WTC11 (cell line): ENCODE measurements around the gene PCIF1. TPM values are rescaled to one million over a fixed set of nuclear protein-coding genes. Genes with fewer than 3 reads are reported as not detected.

Source experiments
- ELF4 ChIP-seq: sonication (generic); formaldehyde crosslinking; IDR thresholded peaks from 2 replicates; pipeline ENCODE4 v1.8.1; 2022; ENCODE audit warnings: low read depth, mild to moderate bottlenecking, moderate library complexity, missing genetic modification reagents
- ETV6 ChIP-seq: sonication (generic); formaldehyde crosslinking; IDR thresholded peaks from 2 replicates; pipeline ENCODE4 v1.8.1; 2022; ENCODE audit warnings: mild to moderate bottlenecking, missing genetic modification reagents
- GRHL2 ChIP-seq: fragments of 250-450 bp; sonication (Bioruptor Pico); IDR thresholded peaks from 2 replicates; pipeline ENCODE4 v1.8.0; 2022; ENCODE audit warnings: mild to moderate bottlenecking, moderate library complexity; ENCODE audit not compliant: insufficient replicate concordance, severe bottlenecking
- ZNF219 ChIP-seq: sonication (generic); formaldehyde crosslinking; IDR thresholded peaks from 2 replicates; pipeline ENCODE4 v1.8.0; 2023; ENCODE audit warnings: missing genetic modification reagents, mild to moderate bottlenecking, borderline replicate concordance
- ZNF317 ChIP-seq: sonication (generic); formaldehyde crosslinking; IDR thresholded peaks from 2 replicates; pipeline ENCODE4 v1.8.1; 2023; ENCODE audit warnings: low read depth, mild to moderate bottlenecking, moderate library complexity, missing genetic modification reagents, borderline replicate concordance
- total RNA-seq: library from RNA; stranded (reverse); gene quantifications from 3 replicates; pipeline ENCODE4 v1.2.3, GENCODE V29; 2021
- TF ChIP-seq, protein P1 (sequence below): sonication (generic); formaldehyde crosslinking; IDR thresholded peaks from 2 replicates; pipeline ENCODE4 v1.8.1; 2023; ENCODE audit warnings: mild to moderate bottlenecking, moderate library complexity, missing genetic modification reagents
- TF ChIP-seq, protein P2 (sequence below): sonication (generic); formaldehyde crosslinking; IDR thresholded peaks from 2 replicates; pipeline ENCODE4 v1.8.0; 2023; ENCODE audit warnings: missing genetic modification reagents, mild to moderate bottlenecking, borderline replicate concordance
- TF ChIP-seq, protein P3 (sequence below): sonication (generic); formaldehyde crosslinking; IDR thresholded peaks from 2 replicates; pipeline ENCODE4 v1.8.0; 2022; ENCODE audit warnings: mild to moderate bottlenecking, missing genetic modification reagents
- TF ChIP-seq, protein P4 (sequence below): fragments of 200-600 bp; IDR thresholded peaks from 2 replicates; pipeline ENCODE4 v1.8.0; 2022; ENCODE audit warnings: antibody characterized with exemption
- TF ChIP-seq, protein P5 (sequence below): sonication (generic); formaldehyde crosslinking; IDR thresholded peaks from 2 replicates; pipeline ENCODE4 v1.8.1; 2023; ENCODE audit warnings: mild to moderate bottlenecking, missing genetic modification reagents, moderate library complexity
- TF ChIP-seq, protein P6 (sequence below): sonication (generic); formaldehyde crosslinking; IDR thresholded peaks from 2 replicates; pipeline ENCODE4 v1.8.1; 2022; ENCODE audit warnings: low read depth, mild to moderate bottlenecking, moderate library complexity, missing genetic modification reagents, borderline replicate concordance

The PCIF1 gene
- total RNA-seq, 1 experiment from 2014 or later, result 42.2 TPM

DNA sequence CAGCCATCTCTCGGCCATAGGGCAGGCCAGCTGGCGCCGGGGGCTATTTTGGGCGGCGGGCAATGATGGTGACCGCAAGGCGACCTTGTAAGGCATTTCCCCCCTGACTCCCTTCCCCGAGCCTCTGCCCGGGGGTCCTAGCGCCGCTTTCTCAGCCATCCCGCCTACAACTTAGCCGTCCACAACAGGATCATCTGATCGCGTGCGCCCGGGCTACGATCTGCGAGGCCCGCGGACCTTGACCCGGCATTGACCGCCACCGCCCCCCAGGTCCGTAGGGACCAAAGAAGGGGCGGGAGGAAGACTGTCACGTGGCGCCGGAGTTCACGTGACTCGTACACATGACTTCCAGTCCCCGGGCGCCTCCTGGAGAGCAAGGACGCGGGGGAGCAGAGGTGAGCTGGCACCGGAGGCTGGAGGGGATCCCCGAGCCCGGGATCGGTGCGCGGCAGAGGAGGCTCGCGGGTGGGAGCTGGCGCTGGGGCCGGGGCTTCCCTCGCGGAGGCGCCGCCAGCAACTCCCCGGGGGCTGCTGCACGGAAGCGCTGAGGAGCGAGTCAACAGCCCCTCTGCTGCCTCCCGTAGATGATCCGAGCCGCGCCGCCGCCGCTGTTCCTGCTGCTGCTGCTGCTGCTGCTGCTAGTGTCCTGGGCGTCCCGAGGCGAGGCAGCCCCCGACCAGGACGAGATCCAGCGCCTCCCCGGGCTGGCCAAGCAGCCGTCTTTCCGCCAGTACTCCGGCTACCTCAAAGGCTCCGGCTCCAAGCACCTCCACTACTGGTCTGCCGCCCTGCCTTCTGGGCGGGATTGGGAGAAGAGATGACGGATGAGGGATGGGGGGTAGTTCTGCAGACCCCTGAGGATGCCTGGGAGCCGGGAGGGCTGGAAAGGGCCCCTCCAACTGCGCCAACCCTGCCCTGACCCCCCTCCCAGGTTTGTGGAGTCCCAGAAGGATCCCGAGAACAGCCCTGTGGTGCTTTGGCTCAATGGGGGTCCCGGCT, 43.2 kb upstream of the PCIF1 start, which contains the start of the genes CTSA and NEURL2 (continued):
- TF ChIP-seq ELF4 (CRISPR knock-in tag), result 0 out of 2 replicates have a peak, but pooled peaks have one; percentile 5
- TF ChIP-seq, protein P1, sequence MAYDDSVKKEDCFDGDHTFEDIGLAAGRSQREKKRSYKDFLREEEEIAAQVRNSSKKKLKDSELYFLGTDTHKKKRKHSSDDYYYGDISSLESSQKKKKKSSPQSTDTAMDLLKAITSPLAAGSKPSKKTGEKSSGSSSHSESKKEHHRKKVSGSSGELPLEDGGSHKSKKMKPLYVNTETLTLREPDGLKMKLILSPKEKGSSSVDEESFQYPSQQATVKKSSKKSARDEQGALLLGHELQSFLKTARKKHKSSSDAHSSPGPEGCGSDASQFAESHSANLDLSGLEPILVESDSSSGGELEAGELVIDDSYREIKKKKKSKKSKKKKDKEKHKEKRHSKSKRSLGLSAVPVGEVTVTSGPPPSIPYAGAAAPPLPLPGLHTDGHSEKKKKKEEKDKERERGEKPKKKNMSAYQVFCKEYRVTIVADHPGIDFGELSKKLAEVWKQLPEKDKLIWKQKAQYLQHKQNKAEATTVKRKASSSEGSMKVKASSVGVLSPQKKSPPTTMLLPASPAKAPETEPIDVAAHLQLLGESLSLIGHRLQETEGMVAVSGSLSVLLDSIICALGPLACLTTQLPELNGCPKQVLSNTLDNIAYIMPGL (CRISPR knock-in tag), result no peak; the same call in 1 of the 2 replicates
- 0 out of 2 replicates have a peak, but pooled peaks have one; percentile 31 for TF ChIP-seq ZNF317
- TF ChIP-seq, protein P2, sequence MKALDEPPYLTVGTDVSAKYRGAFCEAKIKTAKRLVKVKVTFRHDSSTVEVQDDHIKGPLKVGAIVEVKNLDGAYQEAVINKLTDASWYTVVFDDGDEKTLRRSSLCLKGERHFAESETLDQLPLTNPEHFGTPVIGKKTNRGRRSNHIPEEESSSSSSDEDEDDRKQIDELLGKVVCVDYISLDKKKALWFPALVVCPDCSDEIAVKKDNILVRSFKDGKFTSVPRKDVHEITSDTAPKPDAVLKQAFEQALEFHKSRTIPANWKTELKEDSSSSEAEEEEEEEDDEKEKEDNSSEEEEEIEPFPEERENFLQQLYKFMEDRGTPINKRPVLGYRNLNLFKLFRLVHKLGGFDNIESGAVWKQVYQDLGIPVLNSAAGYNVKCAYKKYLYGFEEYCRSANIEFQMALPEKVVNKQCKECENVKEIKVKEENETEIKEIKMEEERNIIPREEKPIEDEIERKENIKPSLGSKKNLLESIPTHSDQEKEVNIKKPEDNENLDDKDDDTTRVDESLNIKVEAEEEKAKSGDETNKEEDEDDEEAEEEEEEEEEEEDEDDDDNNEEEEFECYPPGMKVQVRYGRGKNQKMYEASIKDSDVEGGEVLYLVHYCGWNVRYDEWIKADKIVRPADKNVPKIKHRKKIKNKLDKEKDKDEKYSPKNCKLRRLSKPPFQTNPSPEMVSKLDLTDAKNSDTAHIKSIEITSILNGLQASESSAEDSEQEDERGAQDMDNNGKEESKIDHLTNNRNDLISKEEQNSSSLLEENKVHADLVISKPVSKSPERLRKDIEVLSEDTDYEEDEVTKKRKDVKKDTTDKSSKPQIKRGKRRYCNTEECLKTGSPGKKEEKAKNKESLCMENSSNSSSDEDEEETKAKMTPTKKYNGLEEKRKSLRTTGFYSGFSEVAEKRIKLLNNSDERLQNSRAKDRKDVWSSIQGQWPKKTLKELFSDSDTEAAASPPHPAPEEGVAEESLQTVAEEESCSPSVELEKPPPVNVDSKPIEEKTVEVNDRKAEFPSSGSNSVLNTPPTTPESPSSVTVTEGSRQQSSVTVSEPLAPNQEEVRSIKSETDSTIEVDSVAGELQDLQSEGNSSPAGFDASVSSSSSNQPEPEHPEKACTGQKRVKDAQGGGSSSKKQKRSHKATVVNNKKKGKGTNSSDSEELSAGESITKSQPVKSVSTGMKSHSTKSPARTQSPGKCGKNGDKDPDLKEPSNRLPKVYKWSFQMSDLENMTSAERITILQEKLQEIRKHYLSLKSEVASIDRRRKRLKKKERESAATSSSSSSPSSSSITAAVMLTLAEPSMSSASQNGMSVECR, result peak; percentile 98
- TF ChIP-seq, protein P3, sequence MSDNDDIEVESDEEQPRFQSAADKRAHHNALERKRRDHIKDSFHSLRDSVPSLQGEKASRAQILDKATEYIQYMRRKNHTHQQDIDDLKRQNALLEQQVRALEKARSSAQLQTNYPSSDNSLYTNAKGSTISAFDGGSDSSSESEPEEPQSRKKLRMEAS (CRISPR knock-in tag), result peak; percentile 88
- TF ChIP-seq ZNF219 (CRISPR knock-in tag), result no peak
- TF ChIP-seq GRHL2 (CRISPR knock-in tag), result no peak
- peak; percentile 83; the same call in 1 of the 2 replicates for TF ChIP-seq ETV6 (CRISPR knock-in tag)
- TF ChIP-seq, protein P4, sequence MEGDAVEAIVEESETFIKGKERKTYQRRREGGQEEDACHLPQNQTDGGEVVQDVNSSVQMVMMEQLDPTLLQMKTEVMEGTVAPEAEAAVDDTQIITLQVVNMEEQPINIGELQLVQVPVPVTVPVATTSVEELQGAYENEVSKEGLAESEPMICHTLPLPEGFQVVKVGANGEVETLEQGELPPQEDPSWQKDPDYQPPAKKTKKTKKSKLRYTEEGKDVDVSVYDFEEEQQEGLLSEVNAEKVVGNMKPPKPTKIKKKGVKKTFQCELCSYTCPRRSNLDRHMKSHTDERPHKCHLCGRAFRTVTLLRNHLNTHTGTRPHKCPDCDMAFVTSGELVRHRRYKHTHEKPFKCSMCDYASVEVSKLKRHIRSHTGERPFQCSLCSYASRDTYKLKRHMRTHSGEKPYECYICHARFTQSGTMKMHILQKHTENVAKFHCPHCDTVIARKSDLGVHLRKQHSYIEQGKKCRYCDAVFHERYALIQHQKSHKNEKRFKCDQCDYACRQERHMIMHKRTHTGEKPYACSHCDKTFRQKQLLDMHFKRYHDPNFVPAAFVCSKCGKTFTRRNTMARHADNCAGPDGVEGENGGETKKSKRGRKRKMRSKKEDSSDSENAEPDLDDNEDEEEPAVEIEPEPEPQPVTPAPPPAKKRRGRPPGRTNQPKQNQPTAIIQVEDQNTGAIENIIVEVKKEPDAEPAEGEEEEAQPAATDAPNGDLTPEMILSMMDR, result no peak
- TF ChIP-seq, protein P5, sequence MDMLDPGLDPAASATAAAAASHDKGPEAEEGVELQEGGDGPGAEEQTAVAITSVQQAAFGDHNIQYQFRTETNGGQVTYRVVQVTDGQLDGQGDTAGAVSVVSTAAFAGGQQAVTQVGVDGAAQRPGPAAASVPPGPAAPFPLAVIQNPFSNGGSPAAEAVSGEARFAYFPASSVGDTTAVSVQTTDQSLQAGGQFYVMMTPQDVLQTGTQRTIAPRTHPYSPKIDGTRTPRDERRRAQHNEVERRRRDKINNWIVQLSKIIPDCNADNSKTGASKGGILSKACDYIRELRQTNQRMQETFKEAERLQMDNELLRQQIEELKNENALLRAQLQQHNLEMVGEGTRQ, result peak; percentile 100
- TF ChIP-seq, protein P6, sequence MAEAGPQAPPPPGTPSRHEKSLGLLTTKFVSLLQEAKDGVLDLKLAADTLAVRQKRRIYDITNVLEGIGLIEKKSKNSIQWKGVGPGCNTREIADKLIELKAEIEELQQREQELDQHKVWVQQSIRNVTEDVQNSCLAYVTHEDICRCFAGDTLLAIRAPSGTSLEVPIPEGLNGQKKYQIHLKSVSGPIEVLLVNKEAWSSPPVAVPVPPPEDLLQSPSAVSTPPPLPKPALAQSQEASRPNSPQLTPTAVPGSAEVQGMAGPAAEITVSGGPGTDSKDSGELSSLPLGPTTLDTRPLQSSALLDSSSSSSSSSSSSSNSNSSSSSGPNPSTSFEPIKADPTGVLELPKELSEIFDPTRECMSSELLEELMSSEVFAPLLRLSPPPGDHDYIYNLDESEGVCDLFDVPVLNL (CRISPR knock-in tag), result no peak
